Measurements from ENCODE around the gene CSTPP1.
"Not testable (repeated sequence)": the region's sequence is repeated elsewhere in the genome, so short reads cannot be mapped to it uniquely, and the experiment has no call there.

Gene CSTPP1

DNA sequence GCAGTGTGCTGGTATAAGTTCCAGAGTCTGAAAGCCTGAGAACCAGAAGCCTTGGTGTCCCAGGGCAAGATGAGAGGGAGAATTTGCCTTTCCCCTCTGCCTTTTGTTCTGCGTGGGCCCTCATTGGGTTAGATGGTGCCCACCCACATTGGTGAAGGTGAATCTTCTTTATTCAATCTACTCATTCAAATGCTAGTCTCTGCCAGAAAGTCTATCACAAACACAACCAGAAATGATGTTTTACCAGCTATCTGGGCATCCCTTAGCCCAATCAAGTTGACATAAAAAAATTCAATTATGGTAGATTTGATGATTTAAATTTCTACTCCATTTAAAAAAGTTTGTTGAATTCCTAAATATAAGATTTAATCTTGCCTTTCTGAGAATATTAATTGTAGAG, 22.2 kb downstream of the CSTPP1 start:
- DNase-seq = no peak

DNA sequence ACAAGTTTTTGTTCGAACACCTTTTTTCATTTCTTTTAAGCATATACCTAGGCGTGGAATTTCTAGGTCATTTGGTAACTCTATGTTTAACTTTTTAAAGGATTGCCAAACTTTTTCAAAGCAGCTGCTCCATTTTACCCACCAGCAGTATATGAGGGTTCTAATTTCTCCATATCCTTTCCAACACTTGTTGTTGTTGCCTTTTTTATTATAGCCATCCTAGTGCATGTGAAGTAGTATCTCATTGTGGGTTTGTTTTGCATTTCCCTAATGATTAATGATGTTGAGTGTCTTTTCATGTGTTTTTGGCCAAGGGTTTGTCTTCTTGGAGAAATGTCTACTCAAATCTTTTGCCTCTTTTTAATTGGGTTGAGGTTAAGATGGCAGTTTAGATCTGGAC, 24.5 kb downstream of the CSTPP1 start:
- DNase-seq = no peak

DNA sequence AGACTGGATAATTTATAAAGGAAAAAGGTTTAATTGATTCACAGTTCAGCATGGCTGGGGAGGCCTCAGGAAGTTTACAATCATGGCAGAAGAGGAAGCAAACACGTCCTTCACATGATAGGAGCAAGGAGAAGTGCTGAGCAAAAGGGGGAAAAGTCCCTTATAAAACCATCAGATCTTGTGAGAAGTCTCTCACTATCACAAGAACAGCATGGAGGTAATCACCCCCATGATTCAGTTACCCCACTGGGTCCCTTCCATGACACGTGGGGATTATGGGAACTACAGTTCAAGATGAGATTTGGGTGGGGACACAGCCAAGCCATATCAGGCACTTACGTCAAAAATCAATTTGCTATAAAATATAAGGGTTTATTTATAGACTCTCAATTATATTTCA, 25.3 kb downstream of the CSTPP1 start:
- peak; percentile 11 for DNase-seq

- DNase-seq = no peak
These were observed 27.3 kb downstream of the CSTPP1 start for GRCh38 chr11:46963844-46964243.

- DNase-seq = no peak
These were observed 30.2 kb downstream of the CSTPP1 start for GRCh38 chr11:46966773-46967172.

- no peak for DNase-seq
These were observed 31.4 kb downstream of the CSTPP1 start for GRCh38 chr11:46967962-46968361.

DNA sequence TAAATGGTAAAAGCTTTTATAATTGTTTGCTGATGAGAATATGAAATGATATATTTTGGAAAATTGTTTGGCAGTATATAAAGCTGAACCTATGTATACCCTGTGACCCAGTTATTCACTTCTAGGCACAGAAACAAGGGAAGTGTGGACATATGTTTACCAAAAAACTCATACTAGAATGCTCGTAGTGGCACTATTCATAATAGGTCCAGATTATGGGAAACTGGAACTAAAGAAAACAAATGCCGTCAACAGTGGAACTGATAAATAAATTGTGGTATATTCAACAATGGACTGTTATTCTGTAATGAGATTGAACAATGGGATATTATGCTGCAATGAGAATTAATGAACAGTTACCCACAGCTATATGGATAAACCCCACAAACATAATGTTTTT, 32.8 kb downstream of the CSTPP1 start:
- DNase-seq = no peak

GRCh38 chr11:46970913-46971625, 34.5 kb downstream of the CSTPP1 start:
- DNase-seq = no peak

DNA sequence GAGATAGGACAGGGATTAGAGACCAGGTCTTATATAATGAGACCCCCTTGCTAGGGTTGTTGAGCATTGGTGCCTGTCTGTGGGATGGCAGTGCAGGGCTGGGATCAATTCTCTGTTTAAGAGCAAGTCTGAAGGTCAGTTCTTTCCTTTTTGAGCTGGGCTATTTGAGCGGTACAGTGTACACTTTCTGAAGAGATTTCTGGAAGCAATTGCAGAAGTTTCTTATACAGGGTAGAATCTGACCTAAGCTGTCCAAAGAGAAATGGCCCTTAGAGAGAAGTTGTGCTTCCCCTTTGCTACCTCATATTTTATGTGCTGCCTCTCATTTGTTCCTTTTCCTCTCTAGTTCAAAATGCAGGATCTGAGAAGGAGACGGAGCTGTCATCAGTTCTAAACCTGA, 35.8 kb downstream of the CSTPP1 start:
- DNase-seq = peak; percentile 53

GRCh38 chr11:46972821-46973220, 36.3 kb downstream of the CSTPP1 start:
- DNase-seq = no peak

DNA sequence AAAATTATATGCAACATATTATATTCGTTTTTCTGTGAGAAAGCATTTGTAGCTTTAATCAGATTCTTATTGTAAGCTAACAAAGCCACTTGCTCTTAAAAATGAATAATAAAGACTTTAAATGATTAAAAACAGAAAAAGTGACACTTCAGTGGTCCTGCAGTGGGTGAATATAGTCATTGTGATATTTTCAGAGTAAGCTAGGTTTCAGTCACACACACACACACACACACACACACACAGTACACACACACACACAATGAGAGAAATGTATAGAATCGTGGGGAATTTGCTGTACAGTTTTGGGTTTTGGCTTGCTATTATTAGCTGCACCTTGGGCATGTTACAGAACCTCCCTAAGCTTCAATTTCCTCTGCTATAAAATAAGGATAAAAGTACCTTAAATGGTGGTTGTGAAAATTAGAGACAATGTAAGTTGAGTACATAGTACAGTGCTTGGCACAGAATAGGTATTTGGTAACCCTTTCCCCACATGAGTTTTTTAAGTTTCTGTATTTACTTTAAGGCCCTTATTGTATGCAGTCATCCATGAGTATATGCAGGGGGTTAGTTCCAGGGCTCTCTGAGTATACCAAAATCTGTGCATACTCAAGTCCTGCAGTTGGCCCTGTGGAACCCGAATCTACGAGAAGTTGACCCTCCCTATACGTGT, 39.8 kb downstream of the CSTPP1 start:
- DNase-seq = no peak

GRCh38 chr11:46977038-46977813, 40.7 kb downstream of the CSTPP1 start:
- no peak for DNase-seq

GRCh38 chr11:46978005-46978491, 41.5 kb downstream of the CSTPP1 start:
- no peak for DNase-seq

DNA sequence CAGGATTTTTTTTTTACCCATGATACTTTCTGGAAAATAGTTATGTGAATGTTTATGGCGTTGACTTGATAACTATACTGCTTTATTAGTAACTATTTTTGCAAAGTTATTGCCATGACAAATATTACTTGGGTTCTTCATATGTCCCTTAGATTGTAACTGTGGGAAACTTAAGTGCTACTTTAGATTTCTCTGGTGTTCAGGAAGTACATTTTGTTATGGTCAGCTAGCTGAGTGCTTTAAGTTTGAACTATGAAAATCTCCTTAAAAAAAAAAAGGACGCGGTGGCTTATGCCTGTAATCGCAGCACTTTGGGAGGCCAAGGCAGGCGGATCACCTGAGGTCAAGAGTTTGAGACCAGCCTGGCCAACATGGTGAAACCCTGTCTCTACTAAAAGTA, 42.8 kb downstream of the CSTPP1 start:
- DNase-seq = no peak

GRCh38 chr11:46981436-46981835, 44.9 kb downstream of the CSTPP1 start:
- peak; percentile 18 for DNase-seq

DNA sequence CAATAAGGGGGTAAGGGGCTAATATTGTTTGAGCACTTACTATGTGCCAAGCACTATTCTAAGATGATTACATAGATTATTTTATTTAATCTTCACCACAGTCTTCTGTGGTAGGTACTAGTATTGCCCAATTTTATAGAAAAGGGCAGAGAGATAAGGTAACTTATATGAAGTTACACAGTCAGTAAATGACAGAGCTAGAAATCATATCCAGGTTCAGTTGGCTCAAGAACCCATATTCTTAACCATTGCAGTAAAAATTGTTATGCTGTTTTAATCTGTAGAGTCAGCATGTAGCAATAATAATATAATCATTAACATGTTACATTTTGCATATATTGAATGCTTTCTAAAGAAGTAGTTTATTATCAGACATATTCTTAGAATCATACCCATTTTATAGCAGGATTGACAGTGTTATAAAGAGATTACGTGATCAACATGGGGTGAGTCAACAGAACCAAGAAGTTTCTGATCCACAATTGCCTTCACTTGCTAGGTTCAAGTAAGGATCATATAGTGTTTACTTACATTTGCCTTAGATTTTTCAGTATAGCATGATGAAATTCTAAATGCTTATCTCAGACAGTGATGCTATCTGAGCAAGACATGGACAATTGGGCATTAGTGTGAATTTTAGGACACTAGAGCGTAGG, 46.4 kb downstream of the CSTPP1 start:
- DNase-seq = no peak

GRCh38 chr11:46983598-46983997, 47.0 kb downstream of the CSTPP1 start:
- no peak for DNase-seq

- DNase-seq = no peak
These were observed 48.0 kb downstream of the CSTPP1 start for GRCh38 chr11:46984548-46984947.

- no peak for DNase-seq
These were observed 48.4 kb downstream of the CSTPP1 start for GRCh38 chr11:46984987-46985386.

DNA sequence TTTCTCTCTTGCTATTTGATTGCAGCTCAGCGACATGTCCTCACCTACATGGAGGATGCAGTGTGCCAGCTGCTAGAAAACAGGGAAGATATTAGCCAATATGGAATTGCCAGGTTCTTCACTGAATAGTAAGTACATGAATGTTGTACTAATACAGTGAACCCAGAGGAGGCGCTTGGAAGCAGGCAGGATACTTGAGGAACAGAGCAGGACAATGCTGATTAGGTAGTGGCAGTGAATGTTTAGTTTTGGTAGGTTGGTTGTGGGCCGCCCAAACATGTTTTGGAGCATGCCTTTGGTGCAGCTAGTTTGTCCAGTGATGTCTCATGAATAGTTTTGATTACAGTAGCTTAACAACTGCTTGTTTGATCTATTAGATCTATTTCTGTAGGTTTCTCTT, 50.6 kb downstream of the CSTPP1 start:
- no peak for DNase-seq

- DNase-seq = not testable (repeated sequence)
These were observed 53.4 kb downstream of the CSTPP1 start for GRCh38 chr11:46989810-46990487.

GRCh38 chr11:46991391-46991790, 54.8 kb downstream of the CSTPP1 start:
- no peak for DNase-seq

GRCh38 chr11:46992386-46992785, 55.8 kb downstream of the CSTPP1 start:
- DNase-seq = not testable (repeated sequence)
